EH (cell line): ENCODE measurements around the gene SCAMP1.

Experiments used
- DNase-seq: peaks from one replicate; pipeline ENCODE4 v3.0.0-alpha.2; 2015; ENCODE audit warnings: low read depth

SCAMP1 gene

DNA sequence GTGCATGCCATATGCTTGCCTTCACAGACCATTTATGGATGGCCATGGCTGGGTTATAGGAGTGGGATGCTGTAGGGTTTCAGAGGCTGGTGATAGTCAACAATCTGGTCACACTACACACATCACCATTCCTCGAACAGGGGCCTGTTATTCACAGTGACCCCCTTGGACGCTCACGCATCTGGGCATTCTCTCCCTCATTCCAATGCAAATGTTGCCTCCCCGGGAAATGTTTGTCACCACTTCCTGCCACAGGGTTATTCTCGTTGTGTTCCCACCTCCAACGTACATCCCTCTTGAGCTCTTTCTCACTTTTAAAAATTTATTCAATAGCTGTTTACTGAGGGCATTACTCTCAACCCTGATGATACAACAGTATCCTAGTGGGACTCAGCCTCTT is 135.4 kb downstream of the SCAMP1 start:
- DNase-seq, result peak; percentile 51

DNA sequence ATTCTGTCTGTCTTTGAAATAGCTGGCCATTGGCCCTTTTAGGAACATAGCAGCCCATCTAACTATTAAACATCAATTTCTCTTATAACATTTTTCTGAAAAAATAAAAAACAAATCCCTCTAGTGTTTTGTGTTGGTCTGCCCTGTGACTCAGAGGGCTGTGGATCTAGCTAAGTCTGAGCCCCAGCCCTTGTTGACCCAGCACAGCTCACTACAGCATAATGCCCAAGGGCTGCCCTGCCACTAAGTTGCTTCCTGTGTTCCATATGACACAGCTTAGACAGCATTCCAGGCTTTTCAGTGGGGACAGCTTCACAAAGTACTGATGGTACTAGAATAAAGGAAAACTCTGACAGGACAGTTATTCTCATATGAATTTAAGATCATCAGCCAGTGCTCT is 136.0 kb downstream of the SCAMP1 start:
- peak; percentile 85 for DNase-seq

DNA sequence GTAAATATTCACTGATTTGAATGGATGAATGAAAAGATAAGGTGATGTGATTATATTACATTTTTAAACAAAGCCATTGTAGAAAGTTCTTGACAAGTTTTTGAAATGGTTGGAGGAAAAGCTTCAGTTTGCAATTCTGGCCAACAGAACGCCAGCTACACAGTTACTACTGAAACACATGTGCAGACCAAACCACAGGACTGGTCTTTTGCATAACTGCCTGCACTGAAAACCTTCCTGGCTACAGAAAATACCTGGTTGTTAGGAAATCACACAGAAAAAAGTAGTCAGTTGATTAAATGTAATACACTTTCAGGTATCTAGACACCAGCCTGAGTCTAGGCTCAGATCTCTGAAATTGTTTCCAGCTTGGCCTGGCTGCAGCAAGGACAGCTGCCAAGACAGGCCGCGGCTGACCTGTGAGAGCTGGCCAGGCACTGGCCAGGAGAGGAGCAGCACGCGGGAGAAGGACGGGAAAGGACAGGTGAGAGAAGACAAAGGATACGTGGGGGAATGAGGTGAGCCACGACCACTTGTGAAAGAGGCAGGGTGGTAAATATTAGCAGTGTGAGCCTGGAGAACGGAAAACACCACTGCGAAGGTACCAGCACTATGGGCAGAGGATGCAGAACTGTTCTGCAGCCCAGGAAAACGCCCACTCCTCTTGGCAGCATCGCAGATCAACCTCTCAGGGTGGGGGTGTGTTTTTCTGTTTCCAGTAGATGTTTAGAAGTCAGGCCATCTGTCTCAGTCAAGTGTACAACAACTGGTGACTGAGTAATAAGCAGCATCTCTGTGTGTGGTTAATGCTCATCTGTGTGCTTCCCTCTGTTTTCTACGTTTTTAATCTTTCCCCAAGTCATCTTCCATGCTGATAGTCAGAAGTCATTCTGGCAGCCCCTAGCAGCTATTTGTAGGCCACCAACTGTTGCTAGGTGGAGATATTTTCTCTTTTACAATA is 137.4 kb downstream of the SCAMP1 start:
- no peak for DNase-seq

DNA sequence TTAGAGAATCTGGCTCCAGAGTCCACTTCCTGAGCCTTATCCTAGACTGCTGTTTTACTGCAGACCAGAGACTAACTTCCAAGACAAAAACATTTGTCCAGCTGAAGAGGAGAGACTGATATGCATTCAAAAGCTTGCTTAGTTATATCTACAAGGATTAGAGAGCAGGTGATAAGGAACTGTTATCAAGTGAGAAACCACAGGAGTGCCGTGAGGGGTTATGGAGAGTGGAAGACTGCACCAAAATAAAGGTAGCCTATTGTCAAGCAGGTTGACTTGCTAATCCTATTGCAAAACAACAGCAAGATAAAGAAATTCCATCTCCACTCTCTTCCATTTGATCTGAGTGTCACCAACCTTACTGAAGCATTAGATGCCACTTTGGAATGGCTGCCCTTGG is 139.1 kb downstream of the SCAMP1 start:
- no peak for DNase-seq

DNA sequence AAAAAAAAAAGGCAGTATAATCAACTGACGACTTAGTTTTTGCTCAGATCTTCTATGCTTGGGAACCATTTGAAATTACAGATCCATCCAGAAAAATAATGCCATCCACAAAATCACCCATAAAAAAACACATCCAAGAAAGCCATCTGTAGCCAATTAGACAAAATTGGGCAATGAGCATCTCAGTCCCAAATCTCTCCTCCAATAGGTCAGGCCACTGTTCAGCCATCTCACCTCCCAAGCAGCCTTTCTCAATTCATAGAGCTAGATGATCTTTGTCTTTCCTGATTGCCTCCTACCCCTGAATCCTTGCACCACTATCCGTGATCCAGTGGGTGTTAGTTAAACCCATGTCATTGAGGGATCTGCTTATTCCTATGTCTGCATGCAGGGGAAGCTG is 139.6 kb downstream of the SCAMP1 start:
- peak; percentile 43 for DNase-seq

DNA sequence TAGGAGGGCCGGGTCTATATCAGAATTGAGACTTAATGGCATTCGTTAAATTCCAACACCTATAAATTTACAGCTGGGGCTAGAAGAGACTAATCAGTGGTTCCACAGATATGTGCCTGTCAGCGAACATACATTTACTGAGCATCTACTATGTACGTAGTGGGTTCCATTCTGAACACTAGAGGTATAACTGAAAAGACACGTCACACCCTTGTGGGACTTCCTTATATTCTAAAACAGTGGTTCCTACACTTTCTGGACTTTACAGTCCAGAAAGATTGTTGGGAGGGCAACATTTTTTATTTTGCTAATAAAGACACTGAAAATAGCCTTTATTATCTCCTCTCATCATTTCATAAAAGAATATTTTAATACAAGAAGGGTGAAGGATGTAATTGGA is 140.5 kb downstream of the SCAMP1 start:
- DNase-seq, result peak; percentile 45

DNA sequence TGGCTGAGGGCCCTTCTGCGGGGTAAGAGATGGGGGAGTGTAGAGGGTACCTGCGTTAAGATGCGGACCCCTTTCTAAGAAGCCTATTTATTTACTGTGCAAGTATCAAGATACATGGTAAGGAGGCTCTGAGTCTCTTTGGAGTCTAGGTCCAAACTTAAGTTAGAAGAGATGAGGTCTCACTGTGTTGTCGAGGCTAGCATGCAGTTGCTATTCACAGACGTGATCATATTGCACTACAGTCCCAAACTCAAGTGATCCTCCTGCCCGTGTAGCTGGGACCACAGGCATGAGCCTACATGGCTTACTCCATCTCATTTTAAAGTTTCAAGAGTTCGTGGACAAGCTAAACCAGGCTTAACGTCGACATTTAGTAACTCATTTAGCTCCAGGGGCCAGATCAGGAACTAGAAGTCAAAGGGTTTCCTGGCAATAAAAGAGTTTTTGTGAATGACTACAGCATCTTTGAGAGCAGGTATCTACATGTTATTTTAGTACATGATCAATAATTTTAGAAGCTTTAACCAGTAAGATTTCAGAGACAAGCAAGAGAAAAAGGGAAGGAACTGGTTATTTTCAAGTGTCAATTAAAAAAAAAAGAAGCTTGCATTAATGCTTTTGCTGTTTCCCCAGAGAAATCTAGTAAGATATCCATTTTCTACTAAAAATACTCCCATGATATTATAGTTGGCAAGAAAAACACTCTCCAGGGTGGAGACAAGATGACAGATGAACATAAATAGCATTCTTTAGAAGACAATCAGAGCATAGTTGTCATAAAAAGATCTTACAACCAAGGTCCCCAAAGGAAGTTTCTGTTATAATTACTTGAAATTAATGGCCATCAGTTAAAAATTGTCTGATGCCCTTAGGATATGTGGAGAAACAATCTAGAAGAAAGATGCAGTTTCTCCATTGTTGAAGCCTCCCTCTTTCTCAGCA is 141.3 kb downstream of the SCAMP1 start:
- peak; percentile 90 for DNase-seq

DNA sequence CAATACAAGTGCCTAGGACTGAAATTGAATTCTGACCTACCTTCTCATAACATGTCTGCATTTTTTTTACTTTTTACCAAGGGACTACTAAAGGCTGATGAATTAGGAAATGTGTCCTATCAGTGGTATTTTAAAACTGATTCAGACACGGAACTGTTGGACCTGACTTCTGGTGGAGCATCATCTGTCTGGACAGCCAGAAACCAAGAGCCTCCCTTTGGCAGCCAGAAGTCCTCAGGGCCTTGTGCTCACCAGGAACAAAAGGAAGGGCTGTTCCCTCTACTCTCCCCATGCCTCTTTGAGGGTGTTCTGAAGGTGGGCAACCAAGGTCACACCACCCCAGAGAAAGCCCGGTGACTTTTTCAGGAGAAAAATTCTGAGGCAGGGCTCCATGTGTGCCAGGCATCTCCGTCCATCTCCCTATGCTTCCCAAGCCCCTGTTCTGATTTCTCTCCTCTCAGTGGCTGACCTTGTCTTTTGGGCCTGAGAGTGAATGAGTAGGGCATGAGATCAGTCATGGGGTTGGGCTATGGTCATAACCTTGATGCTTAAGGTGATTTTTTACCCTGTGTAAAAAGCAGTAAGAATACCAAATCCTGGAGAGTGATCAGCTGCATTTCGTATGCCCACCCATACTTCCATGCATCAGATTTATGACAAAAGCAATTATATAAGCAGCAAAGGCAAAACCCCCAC is 143.7 kb downstream of the SCAMP1 start:
- no peak for DNase-seq

DNA sequence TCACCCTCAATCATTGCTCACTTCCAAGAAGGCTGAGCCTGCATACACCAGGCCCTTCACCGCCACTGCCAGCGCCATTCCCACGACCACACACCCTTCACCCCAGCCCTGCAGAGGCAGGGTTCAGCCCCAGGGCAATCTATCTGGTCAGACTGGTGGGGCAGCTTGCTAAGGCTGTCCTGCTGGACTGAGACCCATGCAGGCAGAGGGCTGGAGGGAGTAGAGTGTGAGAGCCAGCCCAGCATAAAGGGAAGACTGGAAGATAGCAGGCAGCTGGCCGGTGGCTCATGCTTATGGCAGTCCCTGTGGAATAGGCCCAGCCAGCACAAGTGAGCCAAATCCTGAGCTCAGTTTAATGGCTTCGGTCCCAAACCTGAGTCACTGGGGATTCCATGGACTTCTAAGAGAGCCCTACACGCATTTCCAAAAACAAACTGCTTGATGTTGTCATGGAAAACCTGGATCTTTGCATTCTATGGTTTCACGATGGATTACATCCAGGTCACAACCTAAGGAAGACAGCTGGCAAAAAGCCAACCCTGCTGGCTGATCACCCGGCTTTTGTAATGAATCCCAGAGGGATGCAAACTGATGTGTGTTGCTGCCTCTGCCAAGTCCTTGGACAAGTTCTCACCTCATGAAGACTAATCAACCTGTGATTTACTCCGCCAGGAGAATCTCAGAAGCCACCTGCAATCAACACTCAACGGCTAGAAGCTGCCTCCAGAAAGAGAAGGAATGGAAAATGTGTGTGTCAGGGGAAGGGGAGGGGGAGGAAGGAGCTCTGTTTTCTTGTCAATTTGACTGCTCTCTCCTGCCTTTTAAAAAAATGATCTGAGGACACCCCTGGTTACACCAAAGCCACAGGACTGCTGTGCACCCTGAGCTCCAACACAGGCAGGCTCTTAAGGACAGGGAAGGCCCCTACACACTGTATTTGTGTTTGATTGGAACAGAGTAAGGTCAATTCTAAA is 144.6 kb downstream of the SCAMP1 start:
- DNase-seq, result peak; percentile 100

DNA sequence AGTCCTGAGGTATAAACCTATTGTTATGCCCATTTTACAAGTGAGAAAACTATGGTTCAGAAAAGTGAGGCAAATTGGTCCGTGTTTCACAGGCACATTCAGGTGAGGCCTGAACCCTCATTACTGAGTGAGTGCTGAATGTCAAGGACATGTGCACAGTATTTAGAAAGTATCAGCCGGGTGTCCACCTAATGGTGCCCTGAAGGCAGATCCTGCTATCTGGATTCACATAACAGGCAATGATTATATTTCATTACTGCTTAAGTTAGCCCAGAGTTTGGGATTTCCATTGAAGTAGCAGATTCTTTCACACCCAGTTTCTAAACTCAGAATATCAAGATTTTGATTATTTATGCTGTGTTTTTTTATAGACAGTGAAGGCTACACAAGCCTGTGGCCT is 145.4 kb downstream of the SCAMP1 start:
- no peak for DNase-seq

DNA sequence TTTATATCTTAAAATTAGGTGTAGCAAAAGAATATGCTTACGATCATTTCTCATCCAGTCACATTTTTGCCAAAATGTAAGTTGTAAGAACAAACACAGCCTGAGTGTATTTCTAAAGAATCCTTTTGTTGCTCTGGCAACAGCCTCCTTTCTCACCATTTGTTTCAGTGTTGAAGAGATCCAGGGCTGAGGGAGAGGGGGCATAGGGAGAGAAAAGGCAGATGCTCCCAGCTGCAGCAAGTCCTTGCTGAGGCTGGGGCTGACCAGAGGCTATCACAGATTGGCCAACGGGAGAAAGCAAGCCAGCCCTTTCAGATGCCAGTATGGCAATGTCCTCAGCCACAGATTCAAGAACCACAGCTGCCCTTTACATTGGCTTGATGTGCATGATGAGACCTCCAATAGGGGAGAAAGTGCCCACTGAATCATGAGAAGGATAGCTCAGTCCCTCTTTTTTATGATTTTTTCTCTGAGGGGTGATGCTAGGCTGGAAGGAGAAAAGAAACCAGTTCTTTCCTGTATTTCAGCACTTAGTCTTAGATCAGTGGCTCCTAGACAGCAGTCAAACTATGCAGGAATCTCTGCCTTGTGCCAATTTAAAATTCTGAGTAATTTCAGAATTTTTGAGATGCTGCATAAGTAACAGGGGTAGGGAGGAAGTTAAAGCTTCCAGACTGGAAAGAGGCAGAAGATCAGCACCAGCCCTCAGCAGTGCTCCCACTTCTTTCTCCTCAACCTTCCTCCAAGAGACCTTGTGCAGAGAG is 146.0 kb downstream of the SCAMP1 start:
- peak; percentile 72 for DNase-seq

DNA sequence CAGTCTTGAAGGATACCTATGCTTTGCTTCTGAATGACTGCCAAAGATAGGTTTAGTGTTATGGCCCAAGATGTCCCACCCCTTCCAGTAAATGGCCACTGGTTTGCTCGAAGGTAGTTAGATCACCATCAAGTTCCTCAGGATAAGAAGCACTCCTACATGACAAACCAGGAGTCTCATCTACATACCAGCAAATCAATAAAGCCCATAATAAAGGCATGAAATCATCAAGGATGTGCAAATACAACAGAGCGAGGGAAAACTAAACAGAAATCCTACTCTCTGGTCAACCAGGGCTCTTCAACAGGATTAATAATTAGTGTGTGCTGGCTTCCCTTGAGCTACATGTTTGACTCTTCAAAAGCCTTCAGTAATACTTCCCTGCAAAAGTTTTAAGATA is 147.1 kb downstream of the SCAMP1 start:
- no peak for DNase-seq

DNA sequence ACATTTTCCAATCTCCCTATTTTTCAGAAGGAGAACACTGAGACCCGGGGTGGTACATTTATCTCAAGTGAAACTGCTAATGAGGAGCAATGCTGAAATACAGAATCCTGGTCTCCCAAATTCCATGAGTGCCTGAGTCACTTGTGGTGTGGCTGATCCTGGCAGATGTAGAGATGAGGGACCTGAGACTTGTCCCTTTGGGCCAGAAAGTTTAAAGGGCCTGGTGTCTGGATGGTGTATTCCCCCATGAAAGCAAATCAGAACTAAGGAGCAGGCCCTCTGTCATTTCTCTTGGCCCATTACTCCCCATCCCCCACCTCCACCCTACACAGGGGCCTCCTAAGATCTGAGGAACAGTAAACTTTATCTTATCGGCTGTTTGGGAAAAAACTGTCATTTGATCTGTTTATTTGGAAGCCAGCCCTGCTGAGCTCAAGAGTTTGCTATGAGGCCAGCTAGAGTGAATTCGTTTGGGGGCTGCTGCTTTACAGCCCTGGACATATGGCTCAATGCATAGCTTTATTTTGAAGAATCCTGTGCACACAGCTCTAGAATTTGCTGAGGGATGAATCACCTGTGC is 147.9 kb downstream of the SCAMP1 start:
- DNase-seq, result peak; percentile 79

DNA sequence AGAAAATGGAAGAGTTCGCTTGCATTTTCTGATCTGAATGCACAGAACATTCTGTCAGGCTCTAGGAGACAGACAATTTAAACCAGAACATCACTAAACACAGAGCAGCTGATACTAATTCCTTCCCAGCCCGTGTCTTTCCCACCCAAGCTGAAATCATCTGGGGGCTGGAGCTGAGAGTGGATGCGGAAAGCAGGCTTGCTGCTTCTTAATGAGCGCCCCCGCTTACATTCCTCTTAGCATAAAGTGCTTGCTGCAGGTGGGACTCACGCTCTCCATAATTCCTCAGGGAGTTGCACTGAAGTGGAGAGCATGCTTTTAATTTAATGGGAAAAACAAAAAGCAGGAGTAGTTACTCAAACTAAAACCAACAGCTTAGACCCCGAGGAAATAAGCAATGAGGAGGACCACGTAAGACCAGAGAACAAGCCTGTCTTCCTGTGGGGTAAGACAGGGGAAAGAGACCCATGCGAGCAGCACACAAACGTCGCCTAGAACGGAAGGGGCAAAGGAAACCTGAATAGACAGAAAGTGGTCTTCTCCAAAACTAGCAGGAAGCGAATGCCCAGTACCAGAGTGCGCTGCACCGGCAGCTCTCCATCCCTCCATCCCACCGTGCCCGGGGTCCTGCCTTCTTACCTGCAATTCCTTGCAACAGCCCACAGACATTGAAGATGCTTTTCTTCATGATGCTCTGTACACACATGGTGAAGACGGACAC is 148.9 kb downstream of the SCAMP1 start:
- DNase-seq, result no peak

DNA sequence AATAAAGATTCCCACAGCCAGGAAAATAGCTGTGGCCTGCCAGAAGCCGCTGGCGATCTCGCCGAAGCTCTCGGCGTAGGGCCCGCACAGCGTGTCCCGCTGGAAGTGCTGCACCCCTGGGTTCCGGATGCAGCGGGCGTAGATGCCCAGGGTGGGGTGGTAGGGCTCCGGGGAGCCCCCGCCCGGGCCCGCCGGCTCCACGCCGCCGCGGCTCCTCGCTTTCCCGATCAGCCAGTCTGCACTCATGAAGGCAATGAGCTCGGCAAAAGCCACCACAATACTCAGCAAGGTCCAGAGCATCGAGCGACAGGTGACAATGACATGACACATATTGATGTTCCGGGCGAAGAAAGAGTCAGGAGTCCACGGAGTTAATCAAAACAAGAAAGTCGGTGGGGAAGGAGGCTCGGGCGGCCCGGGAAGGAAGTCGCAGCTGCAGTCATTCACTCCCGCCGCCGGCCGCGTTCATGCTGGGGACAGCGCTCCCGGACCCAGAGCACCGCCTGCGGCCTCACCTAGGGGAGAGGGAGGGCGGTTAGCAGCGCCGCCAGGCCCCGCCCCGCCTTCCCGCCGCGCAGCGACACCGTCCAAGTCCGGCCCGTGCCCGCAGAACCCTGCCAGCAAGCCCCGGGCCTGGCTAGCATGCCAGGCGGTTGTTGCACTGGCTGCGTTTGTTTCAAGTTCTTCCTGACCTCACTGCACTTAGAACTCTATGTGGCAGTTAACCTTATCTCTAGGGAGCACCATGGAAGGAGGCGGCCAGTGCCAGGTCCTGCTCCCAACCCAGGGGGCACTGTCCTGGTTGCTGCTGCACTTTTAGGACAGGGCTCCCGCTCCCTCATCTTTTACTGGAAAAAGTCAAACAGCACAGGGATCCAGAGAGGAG is 149.7 kb downstream of the SCAMP1 start:
- no peak for DNase-seq

DNA sequence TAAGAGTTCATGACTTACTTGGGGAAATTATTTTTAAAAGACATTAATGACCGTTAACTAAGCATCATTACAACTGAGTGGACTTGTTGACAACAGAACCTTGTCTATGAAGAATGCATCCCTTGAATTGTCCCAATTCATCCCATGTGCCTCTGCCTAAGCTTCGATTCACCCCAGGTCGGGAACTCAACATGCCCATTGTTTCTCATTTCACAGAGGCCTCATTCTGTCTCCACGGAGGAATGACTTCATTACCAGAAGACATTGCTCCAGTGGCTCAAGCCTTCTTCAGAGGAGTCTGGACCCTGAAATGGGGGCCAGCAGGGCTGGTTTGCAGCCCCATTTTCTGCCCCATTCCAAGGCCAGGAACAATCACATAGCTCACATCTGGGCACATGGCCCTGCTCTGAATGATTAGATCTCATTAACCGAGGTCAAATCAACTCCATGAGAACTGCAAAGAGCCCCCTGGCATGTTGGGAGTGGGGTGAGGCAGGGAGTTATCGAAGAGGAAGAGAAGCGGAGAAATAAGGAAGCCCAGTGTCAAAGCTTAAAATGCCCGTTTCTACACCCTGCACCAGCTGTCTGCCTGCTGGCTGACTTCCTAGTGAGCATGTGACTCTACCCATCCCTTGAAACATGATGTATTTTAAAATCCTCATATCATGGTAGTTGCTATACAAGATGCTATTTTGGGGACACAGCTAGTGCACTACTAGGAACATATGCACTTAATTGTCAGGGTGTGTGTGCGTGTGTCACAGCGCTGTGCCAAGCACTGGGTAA is 150.9 kb downstream of the SCAMP1 start:
- DNase-seq, result no peak

DNA sequence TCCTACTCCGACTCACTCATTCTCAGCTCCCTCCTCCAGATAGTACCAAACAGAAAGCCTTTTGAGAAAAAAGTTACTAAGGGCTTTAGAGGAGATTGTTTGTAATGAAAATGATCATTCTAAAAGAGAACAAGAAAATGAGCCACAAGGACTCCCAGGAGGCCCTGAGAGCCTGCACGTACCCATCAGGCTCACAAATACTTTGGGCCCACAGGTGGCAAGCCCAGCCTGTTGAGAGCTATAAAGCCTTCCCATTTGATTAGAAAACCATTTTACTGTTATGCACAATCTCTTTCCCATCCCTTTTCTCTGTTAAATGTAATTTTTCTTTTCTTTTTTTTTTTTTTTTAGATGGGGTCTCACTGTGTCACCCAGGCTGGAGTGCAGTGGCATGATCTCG is 152.0 kb downstream of the SCAMP1 start:
- no peak for DNase-seq
